Measurements from ENCODE around the gene PRELID1. TPM values are rescaled to one million over a fixed set of nuclear protein-coding genes. Genes with fewer than 3 reads are reported as not detected.

Gene PRELID1
- 285 to 406 TPM (median 364 TPM) in 5 replicates for total RNA-seq (2022; extraction: Qiagen RNA extraction; ENCODE audit: low read depth)

GRCh38 chr5:177303121-177303924 lies at the start of gene PRELID1, which contains the start of gene RAB24:
Gene PRELID1 (plus strand): TSS chr5:177303799. CDS start chr5:177303986, 187 bp downstream.
Gene RAB24 (minus strand): TSS chr5:177303719. CDS start chr5:177303288, 431 bp downstream.

GRCh38 chr5:177311723-177312648 lies 8.4 kb downstream of the PRELID1 start, which contains the start of gene MXD3:
Gene MXD3 (minus strand): TSS chr5:177311898. CDS start chr5:177311830, 68 bp downstream.

GRCh38 chr5:177351392-177352329 lies 48.1 kb downstream of the PRELID1 start, which contains the start of gene LMAN2:
Gene LMAN2 (minus strand): TSS chr5:177351668. CDS start chr5:177351647, 21 bp downstream.

Other genes starting within 250 kb of the PRELID1 start
- 15.9 to 24.1 TPM (median 23.2 TPM) in 5 replicates for gene FGFR4, start 216.9 kb upstream of the PRELID1 start, total RNA-seq (2022; extraction: Qiagen RNA extraction; ENCODE audit: low read depth)
- gene NSD1, start 170.0 kb upstream of the PRELID1 start, total RNA-seq (2022; extraction: Qiagen RNA extraction; ENCODE audit: low read depth) = 14.7 to 21.8 TPM (median 20.4 TPM) in 5 replicates
- gene RAB24, start 80 bp upstream of the PRELID1 start, total RNA-seq (2022; extraction: Qiagen RNA extraction; ENCODE audit: low read depth) = 22.2 to 29.2 TPM (median 27.3 TPM) in 5 replicates
- 12.9 to 22.2 TPM (median 17.1 TPM) in 5 replicates for gene MXD3, start 8.1 kb downstream of the PRELID1 start, total RNA-seq (2022; extraction: Qiagen RNA extraction; ENCODE audit: low read depth)
- gene LMAN2, start 47.9 kb downstream of the PRELID1 start, total RNA-seq (2022; extraction: Qiagen RNA extraction; ENCODE audit: low read depth) = 183 to 219 TPM (median 196 TPM) in 5 replicates
- gene RGS14, start 54.1 kb downstream of the PRELID1 start, total RNA-seq (2022; extraction: Qiagen RNA extraction; ENCODE audit: low read depth) = 6.0 to 6.9 TPM (median 6.2 TPM) in 5 replicates
- not detected in 5 replicates for gene SLC34A1, start 80.6 kb downstream of the PRELID1 start, total RNA-seq (2022; extraction: Qiagen RNA extraction; ENCODE audit: low read depth)
- gene PFN3, start 96.9 kb downstream of the PRELID1 start, total RNA-seq (2022; extraction: Qiagen RNA extraction; ENCODE audit: low read depth) = not detected in 5 replicates
- gene F12, start 105.8 kb downstream of the PRELID1 start, total RNA-seq (2022; extraction: Qiagen RNA extraction; ENCODE audit: low read depth) = 11.8 to 26.6 TPM (median 21.3 TPM) in 5 replicates
- gene GRK6, start 122.9 kb downstream of the PRELID1 start, total RNA-seq (2022; extraction: Qiagen RNA extraction; ENCODE audit: low read depth) = 18.0 to 27.8 TPM (median 26.3 TPM) in 5 replicates
- 17.5 to 43.9 TPM (median 41.0 TPM) in 5 replicates for gene PRR7, start 143.0 kb downstream of the PRELID1 start, total RNA-seq (2022; extraction: Qiagen RNA extraction; ENCODE audit: low read depth)
- gene DBN1, start 169.8 kb downstream of the PRELID1 start, total RNA-seq (2022; extraction: Qiagen RNA extraction; ENCODE audit: low read depth) = 49.8 to 80.7 TPM (median 69.2 TPM) in 5 replicates
- 72.7 to 114 TPM (median 102 TPM) in 5 replicates for gene PDLIM7, start 193.8 kb downstream of the PRELID1 start, total RNA-seq (2022; extraction: Qiagen RNA extraction; ENCODE audit: low read depth)
- 3.0 to 5.6 TPM (median 4.3 TPM) in 5 replicates for gene DOK3, start 206.0 kb downstream of the PRELID1 start, total RNA-seq (2022; extraction: Qiagen RNA extraction; ENCODE audit: low read depth)
- 90.8 to 130 TPM (median 111 TPM) in 5 replicates for gene DDX41, start 213.2 kb downstream of the PRELID1 start, total RNA-seq (2022; extraction: Qiagen RNA extraction; ENCODE audit: low read depth)

Data from A549 treated with RU486 at 1 μM for 4 hours (cell line).